Suprapubic skin (tissue), 4 donors: Measurements from ENCODE around the gene KCTD18. TPM values are rescaled to one million over a fixed set of nuclear protein-coding genes. Genes with fewer than 3 reads are reported as not detected.

ENCODE experiments used
- DNase-seq, 2 donors: peaks; one replicate each; pipeline ENCODE4 v3.0.0-alpha.2; 2019; ENCODE audit warnings: low spot score in 2 of 2
- H3K27ac ChIP-seq: fragments of 200-600 bp; sonication (generic); one replicate; pipeline ENCODE4 v1.5.1; 2019
- H3K27me3 ChIP-seq: fragments of 200-600 bp; sonication (generic); one replicate; pipeline ENCODE4 v1.5.1; 2019
- H3K36me3 ChIP-seq: fragments of 200-600 bp; sonication (generic); one replicate; pipeline ENCODE4 v1.5.1; 2019
- H3K4me1 ChIP-seq: fragments of 200-600 bp; sonication (generic); one replicate; pipeline ENCODE4 v1.5.1; 2019
- H3K4me3 ChIP-seq: fragments of 200-600 bp; sonication (generic); one replicate; pipeline ENCODE4 v1.5.1; 2019; ENCODE audit warnings: mild to moderate bottlenecking
- H3K9me3 ChIP-seq: fragments of 200-600 bp; sonication (generic); one replicate; pipeline ENCODE4 v1.5.1; 2019
- EP300 ChIP-seq: sonication (generic); formaldehyde crosslinking; IDR thresholded peaks from one replicate; pipeline ENCODE4 v1.6.1; 2017; ENCODE audit warnings: antibody characterized with exemption
- POLR2A ChIP-seq, 2 donors: fragments of 450-650 bp; IDR thresholded peaks; one replicate each; pipeline ENCODE4 v1.6.1; 2017; ENCODE audit warnings: antibody characterized with exemption in 2 of 2, mild to moderate bottlenecking in 2 of 2, moderate library complexity in 2 of 2
- POLR2AphosphoS5 ChIP-seq, 3 donors: sonication (generic); formaldehyde crosslinking; IDR thresholded peaks; one replicate each; pipeline ENCODE4 v1.6.1; 2017; ENCODE audit warnings: antibody characterized with exemption in 3 of 3
- WGBS: methylation state at CpG from one replicate; pipeline ENCODE4 v1.1.5; 2018; 5-methylcytosine and 5-hydroxymethylcytosine counted together
- total RNA-seq, 4 donors: library from RNA; depleted of rRNA; stranded (reverse); fragments of >200 nt; gene quantifications; one replicate each; pipeline ENCODE4 v1.1.0, GENCODE V29; 2016
- TF ChIP-seq, protein P1 (sequence below), 2 donors: fragments of 200-600 bp in 1 of 2; fragments of 450-650 bp in 1 of 2; sonication (generic) in 1 of 2; IDR thresholded peaks; one replicate each; pipeline ENCODE4 v1.5.1; 2016 to 2019; ENCODE audit warnings: antibody characterized with exemption in 2 of 2, mild to moderate bottlenecking in 1 of 2, moderate library complexity in 1 of 2

KCTD18 gene
- total RNA-seq, 4 donors from 2014 or later, result 14.0 to 22.8 (median 21.2) TPM

DNA sequence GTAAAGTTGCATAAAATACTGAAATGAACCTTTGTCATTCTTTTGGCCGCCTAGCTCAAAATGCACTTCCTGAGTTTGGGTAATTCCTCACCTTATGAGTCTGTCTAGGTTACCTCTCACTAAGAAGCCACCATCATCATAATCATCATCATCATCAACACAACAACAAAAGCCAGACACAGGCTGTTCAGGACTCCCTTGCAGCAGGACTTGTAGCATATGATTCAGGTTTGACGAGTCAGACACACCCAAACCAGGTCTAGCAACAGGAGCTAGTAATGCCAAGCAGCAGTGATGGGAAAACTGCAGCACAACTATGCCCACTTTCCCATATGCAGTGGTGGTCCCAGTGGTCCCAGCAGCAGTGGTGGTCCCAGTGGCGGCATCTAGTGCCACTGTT, 13.3 kb upstream of the KCTD18 start:
- no peak for TF ChIP-seq POLR2AphosphoS5 (IDR thresholded peaks at IDR 0.05)
- TF ChIP-seq POLR2A (IDR thresholded peaks at IDR 0.05), result no peak
- TF ChIP-seq EP300, result no peak
- TF ChIP-seq, protein P1, sequence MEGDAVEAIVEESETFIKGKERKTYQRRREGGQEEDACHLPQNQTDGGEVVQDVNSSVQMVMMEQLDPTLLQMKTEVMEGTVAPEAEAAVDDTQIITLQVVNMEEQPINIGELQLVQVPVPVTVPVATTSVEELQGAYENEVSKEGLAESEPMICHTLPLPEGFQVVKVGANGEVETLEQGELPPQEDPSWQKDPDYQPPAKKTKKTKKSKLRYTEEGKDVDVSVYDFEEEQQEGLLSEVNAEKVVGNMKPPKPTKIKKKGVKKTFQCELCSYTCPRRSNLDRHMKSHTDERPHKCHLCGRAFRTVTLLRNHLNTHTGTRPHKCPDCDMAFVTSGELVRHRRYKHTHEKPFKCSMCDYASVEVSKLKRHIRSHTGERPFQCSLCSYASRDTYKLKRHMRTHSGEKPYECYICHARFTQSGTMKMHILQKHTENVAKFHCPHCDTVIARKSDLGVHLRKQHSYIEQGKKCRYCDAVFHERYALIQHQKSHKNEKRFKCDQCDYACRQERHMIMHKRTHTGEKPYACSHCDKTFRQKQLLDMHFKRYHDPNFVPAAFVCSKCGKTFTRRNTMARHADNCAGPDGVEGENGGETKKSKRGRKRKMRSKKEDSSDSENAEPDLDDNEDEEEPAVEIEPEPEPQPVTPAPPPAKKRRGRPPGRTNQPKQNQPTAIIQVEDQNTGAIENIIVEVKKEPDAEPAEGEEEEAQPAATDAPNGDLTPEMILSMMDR (IDR thresholded peaks at IDR 0.05), result no peak

DNA sequence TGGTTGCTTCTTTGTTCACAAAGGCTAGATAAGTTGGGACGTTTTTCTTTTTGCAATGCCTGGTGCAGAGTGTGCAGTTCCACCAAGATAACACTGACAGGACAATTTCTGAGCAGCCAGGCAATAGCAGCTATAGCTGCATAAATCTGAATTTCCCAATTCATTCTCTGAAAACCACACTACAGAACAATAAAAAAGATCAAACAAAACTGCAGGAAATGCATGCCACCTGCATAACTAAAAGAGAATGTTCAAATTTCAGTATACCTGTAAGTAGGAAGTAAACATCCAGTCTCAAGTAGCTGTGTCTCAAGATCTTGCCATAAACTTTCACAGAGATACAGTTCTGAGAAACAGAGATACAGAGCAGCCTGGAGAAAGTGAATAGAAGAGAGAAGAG, 5.3 kb upstream of the KCTD18 start:
- no peak for DNase-seq
- WGBS, result 22% methylated on average over 1 of the region's 1 CpG
- peaks cover 6% of the 10 kb centered on the region for H3K4me1 ChIP-seq
- peaks cover 17% of the 10 kb centered on the region for H3K27me3 ChIP-seq
- no peak overlapping the region for H3K4me3 ChIP-seq
- no peak overlapping the region for H3K27ac ChIP-seq
- no peaks in the 10 kb centered on the region for H3K9me3 ChIP-seq
- no peaks in the 10 kb centered on the region for H3K36me3 ChIP-seq
- TF ChIP-seq POLR2A (IDR thresholded peaks at IDR 0.05) (no peak), EP300 (no peak), POLR2AphosphoS5 (IDR thresholded peaks at IDR 0.05) (no peak)
- TF ChIP-seq, protein P1 (IDR thresholded peaks at IDR 0.05), result no peak

More for the DNA sequence above, 13.3 kb upstream of the KCTD18 start:
- DNase-seq, result no peak
- H3K4me1 ChIP-seq, result peaks cover 9% of the 10 kb centered on the region
- H3K4me3 ChIP-seq, result no peak overlapping the region
- H3K9me3 ChIP-seq, result no peaks in the 10 kb centered on the region
- H3K27ac ChIP-seq, result no peak overlapping the region
- WGBS, result 71% methylated on average over 3 of the region's 3 CpGs
- no peaks in the 10 kb centered on the region for H3K36me3 ChIP-seq
- peaks cover 4% of the 10 kb centered on the region for H3K27me3 ChIP-seq

DNA sequence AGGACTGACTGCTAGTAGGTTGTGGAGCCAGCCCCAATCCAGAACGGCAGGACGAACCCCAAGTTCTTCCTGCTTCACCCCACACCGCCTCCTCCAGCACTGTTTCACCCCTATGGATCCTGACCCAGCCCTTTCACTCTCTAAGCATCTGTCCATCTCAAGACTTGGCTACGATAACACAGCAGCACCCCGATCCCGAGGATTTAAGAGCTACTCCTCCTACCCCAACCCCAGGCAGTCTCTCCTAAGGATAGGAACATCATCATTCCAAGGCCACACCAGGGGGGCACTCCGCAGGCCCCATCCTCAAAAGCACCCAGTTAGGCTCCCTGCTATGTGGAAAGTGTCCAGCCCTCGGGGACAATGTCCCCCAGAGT, 645 bp downstream of the KCTD18 start:
- WGBS, result 15% methylated on average over 8 of the region's 8 CpGs
- peak overlapping the region; percentile 97 for H3K4me3 ChIP-seq
- H3K9me3 ChIP-seq, result no peaks in the 10 kb centered on the region
- H3K27ac ChIP-seq, result peak overlapping the region; percentile 92
- H3K27me3 ChIP-seq, result peaks cover 17% of the 10 kb centered on the region
- peaks cover 17% of the 10 kb centered on the region for H3K4me1 ChIP-seq
- TF ChIP-seq, protein P1 (IDR thresholded peaks at IDR 0.05), result no peak
- TF ChIP-seq POLR2A (IDR thresholded peaks at IDR 0.05) (no peak), POLR2AphosphoS5 (IDR thresholded peaks at IDR 0.05) (no peak), EP300 (no peak)
- peaks cover 7% of the 10 kb centered on the region for H3K36me3 ChIP-seq
- no peak for DNase-seq

DNA sequence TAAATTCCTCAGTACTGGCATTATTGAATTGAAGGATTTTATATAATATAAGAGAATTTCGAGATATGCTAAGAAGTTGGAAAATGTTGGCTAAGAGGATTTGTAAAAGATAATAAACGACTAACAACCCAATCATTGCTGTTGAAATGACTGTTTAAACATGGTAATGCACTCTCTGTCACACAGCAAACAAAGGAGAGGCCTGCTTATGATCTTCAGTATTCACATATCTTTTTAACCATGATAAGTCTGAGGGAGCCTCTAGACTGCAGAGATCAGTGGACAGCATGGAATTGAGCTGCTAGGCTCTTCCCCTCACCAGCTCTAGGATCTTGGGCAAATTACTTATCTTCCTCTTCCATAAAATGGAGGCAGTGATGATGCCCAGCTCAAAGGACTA, 2.7 kb downstream of the KCTD18 start:
- Histone ChIP-seq H3K27ac (no peak overlapping the region), H3K4me3 (no peak overlapping the region), H3K9me3 (no peaks in the 10 kb centered on the region), H3K4me1 (peaks cover 17% of the 10 kb centered on the region), H3K36me3 (peaks cover 16% of the 10 kb centered on the region), H3K27me3 (no peaks in the 10 kb centered on the region)
- WGBS, result 91% methylated on average over 2 of the region's 2 CpGs
- DNase-seq, result no peak
- TF ChIP-seq EP300 (no peak), POLR2AphosphoS5 (IDR thresholded peaks at IDR 0.05) (no peak), POLR2A (IDR thresholded peaks at IDR 0.05) (no peak)
- TF ChIP-seq, protein P1 (IDR thresholded peaks at IDR 0.05), result no peak

DNA sequence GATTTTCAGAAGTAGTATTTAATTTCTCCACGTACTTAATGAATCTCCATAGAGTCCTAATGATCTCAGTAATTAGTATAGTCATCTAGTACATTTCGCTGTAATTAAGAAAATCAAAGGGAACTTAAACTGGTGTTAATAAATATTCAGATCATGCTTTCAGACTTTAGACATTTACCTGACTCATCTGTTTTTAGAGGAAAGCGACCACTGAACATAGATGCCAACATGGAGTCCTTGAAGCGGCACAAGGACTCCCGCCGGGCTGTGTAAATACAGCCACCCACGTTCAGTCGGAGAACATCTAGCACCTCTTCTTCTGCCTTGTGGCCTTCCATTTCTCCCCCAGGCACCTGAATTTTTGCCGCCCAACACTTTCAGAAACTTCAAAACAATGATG, 3.2 kb downstream of the KCTD18 start:
- no peaks in the 10 kb centered on the region for H3K9me3 ChIP-seq
- H3K27me3 ChIP-seq, result no peaks in the 10 kb centered on the region
- 83% methylated on average over 9 of the region's 9 CpGs for WGBS
- H3K4me1 ChIP-seq, result peaks cover 17% of the 10 kb centered on the region
- peaks cover 16% of the 10 kb centered on the region for H3K36me3 ChIP-seq
- no peak for DNase-seq
- H3K4me3 ChIP-seq, result no peak overlapping the region
- TF ChIP-seq POLR2AphosphoS5 (IDR thresholded peaks at IDR 0.05) (no peak), POLR2A (IDR thresholded peaks at IDR 0.05) (no peak), EP300 (no peak)
- TF ChIP-seq, protein P1 (IDR thresholded peaks at IDR 0.05), result no peak
- no peak overlapping the region for H3K27ac ChIP-seq
